M059J (cell line): ENCODE results near the gene GNRH2. TPM values are rescaled to one million over a fixed set of nuclear protein-coding genes. Genes with fewer than 3 reads are reported as not detected.

Source experiments
- total RNA-seq: library from RNA; depleted of rRNA; stranded (reverse); fragments of >200 nt; shearing (Covaris generic); gene quantifications from 2 replicates; pipeline ENCODE4 v1.2.3, GENCODE V29; 2014; rRNA removed

GNRH2 gene
- total RNA-seq, 1 experiment from 2014 or later, result not detected

Other genes starting within 250 kb of the GNRH2 start
- gene CPXM1, start 243.0 kb upstream of the GNRH2 start, total RNA-seq, result 0.15 and 0.42 TPM in 2 replicates
- gene C20orf141, start 228.6 kb upstream of the GNRH2 start, total RNA-seq, result not detected in 2 replicates
- gene TMEM239, start 227.3 kb upstream of the GNRH2 start, total RNA-seq, result not detected in 2 replicates
- gene PCED1A, start 203.0 kb upstream of the GNRH2 start, total RNA-seq, result 15.6 and 38.5 TPM in 2 replicates
- 42.4 and 56.7 TPM in 2 replicates for gene VPS16, start 202.9 kb upstream of the GNRH2 start, total RNA-seq
- 50.2 and 55.2 TPM in 2 replicates for gene PTPRA, start 170.1 kb upstream of the GNRH2 start, total RNA-seq
- 82.8 and 98.3 TPM in 2 replicates for gene MRPS26, start 2.4 kb downstream of the GNRH2 start, total RNA-seq
- not detected in 2 replicates for gene OXT, start 28.0 kb downstream of the GNRH2 start, total RNA-seq
- not detected in 2 replicates for gene AVP, start 41.1 kb downstream of the GNRH2 start, total RNA-seq
- gene FASTKD5, start 116.2 kb downstream of the GNRH2 start, total RNA-seq, result 28.9 and 29.1 TPM in 2 replicates
- gene UBOX5, start 116.2 kb downstream of the GNRH2 start, total RNA-seq, result 5.0 and 7.5 TPM in 2 replicates
- gene LZTS3, start 129.9 kb downstream of the GNRH2 start, total RNA-seq, result 3.0 and 8.2 TPM in 2 replicates
- gene DDRGK1, start 161.1 kb downstream of the GNRH2 start, total RNA-seq, result 58.3 and 79.5 TPM in 2 replicates
- gene ITPA, start 165.9 kb downstream of the GNRH2 start, total RNA-seq, result 56.5 and 80.9 TPM in 2 replicates
- 0.54 and 1.2 TPM in 2 replicates for gene SLC4A11, start 195.6 kb downstream of the GNRH2 start, total RNA-seq